Stimulated activated naive CD8-positive, alpha-beta T cell treated with anti-CD3 and anti-CD28 coated beads, Interleukin-15, Interleukin-2, amounts not matched to agents 100 ng/mL and 50 ng/mL, for 24 hours (primary cell): ENCODE data around the gene LGALS7.
"Not testable (repeated sequence)": the region's sequence is repeated elsewhere in the genome, so short reads cannot be mapped to it uniquely, and the experiment has no call there.

Experiments used
- H3K27ac Mint-ChIP-seq: one replicate; pipeline ENCODE4 v1.8.0; 2021; ENCODE audit warnings: mild to moderate bottlenecking, mixed read lengths
- H3K27me3 Mint-ChIP-seq: one replicate; pipeline ENCODE4 v1.8.0; 2021; ENCODE audit warnings: mixed read lengths
- H3K36me3 Mint-ChIP-seq: one replicate; pipeline ENCODE4 v1.8.0; 2021; ENCODE audit warnings: low read depth, mixed read lengths
- H3K4me1 Mint-ChIP-seq: one replicate; pipeline ENCODE4 v1.8.0; 2021; ENCODE audit warnings: low read depth, mixed read lengths
- H3K4me3 Mint-ChIP-seq: one replicate; pipeline ENCODE4 v1.8.0; 2021; ENCODE audit warnings: mild to moderate bottlenecking, mixed read lengths
- H3K9me3 Mint-ChIP-seq: one replicate; pipeline ENCODE4 v1.8.0; 2021; ENCODE audit warnings: mixed read lengths

Gene LGALS7

DNA sequence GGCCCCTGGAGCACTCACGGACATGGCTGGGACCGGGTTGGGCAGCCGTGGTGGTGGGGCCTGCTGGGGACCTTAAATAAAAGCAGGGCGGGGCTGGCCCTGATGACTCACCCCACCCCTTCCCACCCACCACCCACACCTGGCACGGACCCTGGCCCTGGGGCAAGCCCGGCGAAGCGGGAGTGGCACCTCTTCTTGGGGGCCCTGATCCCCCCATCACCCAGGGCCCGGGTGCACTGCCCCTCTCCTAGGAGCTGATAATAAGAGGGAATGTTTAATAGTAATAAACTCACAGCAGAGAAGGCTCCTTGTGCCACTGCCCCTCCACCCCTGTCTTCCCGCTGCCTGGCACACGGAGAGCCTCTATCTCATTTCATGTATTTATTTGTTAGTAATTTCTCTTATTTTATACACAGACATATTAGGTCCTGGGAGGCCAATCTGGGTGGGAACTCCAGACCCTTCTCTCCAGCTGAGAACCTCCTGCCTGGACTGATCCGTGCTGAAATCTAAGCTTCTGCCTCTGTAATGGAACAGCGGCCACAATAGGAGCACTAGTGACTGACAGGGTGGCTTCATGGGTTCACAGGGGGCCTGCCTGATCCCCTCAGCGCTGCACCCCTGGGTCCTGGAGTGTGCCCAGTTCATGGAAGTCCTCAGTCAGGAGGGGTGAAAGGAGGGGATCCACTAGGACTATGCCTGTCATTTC lies at the start of gene LGALS7:
Gene LGALS7, minus strand, starts transcription at position 49 of the 709 bp plus-strand sequence. Its CDS starts 25 bp downstream, at position 24.
- Mint-ChIP-seq H3K27me3 (no peaks in the 10 kb centered on the region), H3K9me3 (no peaks in the 10 kb centered on the region), H3K36me3 (no peaks in the 10 kb centered on the region), H3K4me3 (no peak within 1 kb of the TSS), H3K4me1 (peaks cover 5% of the 10 kb centered on the region), H3K27ac (no peak within 1 kb of the TSS)

DNA sequence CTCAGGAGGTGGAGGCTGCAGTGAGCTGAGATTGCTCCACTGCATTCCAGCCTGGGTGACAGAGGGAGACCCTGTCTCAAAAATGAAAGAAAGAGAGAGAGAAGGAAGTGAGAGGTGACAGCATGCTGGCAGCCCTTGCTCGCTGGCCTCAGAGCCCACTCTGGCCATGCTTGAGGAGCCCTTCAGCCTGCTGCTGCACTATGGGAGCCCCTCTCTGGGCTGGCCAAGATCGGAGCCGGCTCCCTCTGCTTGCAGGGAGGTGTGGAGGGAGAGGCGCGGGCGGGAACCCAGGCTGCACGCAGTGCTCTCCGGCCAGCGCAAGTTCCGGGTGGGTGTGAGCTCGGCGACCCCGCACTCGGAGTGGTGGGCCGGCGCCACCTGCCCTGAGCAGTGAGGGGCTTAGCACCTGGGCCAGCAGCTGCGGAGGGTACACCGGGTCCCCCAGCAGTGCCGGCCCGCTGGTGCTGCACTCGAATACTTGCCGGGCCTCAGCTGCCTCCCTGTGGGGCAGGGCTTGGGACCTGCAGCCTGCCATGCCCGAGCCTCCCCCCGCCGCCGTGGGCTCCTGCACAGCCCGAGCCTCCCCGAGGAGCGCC lies 48.0 kb upstream of the LGALS7 start:
- H3K9me3 Mint-ChIP-seq, H3K4me1 Mint-ChIP-seq, H3K4me3 Mint-ChIP-seq, H3K27ac Mint-ChIP-seq, H3K27me3 Mint-ChIP-seq: not testable (repeated sequence)
- H3K36me3 Mint-ChIP-seq = peaks cover 29% of the 10 kb centered on the region

DNA sequence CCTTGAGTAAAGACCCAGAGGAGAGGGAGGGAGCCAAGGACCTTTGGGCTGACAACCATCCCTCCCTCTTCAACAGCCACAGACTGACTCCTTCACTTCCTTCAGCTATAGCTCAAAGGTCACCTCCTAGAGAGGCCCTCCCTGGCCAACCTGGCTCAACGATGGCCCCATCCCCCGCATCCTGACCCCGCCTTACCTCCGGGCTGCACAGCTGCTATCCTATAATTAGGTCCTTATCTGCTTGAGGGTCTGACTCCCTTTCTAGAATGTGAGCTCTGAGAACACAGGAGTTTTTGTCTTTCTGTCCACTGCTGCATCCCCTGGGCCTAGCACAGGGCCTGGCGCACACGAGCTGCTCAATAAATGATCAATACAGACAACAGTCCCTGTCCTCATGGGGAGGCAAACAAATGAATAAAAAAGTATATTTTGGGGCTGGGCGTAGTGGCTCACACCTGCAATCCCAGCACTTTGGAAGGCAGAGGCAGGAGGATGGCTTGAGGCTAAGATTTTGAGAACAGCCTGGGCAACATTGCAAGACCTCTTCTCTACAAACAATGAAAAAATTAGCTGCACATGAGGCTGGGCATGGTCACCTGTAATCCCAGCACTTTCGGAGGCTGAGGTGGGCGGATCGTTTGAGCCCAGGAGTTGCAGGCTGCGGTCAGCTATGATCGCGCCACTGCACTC lies 46.1 kb upstream of the LGALS7 start:
- Mint-ChIP-seq H3K4me3 (no peak overlapping the region), H3K27me3 (no peaks in the 10 kb centered on the region), H3K36me3 (peaks cover 38% of the 10 kb centered on the region), H3K4me1 (peaks cover 3% of the 10 kb centered on the region), H3K27ac (no peak overlapping the region), H3K9me3 (no peaks in the 10 kb centered on the region)

DNA sequence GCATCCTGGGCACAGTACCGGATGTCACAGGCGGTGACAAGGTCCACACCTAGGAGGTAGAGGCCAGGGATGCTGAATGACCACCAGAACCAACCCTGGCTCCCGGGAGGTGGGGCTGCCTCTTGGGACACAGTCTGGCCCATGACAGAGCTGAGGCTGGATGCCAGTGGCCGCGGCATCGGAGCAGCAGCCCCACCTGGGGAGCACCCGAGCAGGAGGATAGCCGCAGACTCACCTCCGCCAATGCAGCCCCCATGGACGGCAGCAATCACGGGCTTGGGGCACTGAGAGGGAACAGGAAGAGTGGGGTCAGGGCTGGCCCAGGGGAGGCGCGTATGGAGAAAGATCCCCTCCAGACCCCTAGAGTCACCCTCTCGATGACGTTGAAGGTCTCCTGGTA lies 43.8 kb upstream of the LGALS7 start:
- no peak overlapping the region for H3K27ac Mint-ChIP-seq
- peaks cover 3% of the 10 kb centered on the region for H3K4me1 Mint-ChIP-seq
- H3K36me3 Mint-ChIP-seq = peaks cover 26% of the 10 kb centered on the region
- H3K27me3 Mint-ChIP-seq = no peaks in the 10 kb centered on the region
- H3K9me3 Mint-ChIP-seq = no peaks in the 10 kb centered on the region
- H3K4me3 Mint-ChIP-seq = no peak overlapping the region

DNA sequence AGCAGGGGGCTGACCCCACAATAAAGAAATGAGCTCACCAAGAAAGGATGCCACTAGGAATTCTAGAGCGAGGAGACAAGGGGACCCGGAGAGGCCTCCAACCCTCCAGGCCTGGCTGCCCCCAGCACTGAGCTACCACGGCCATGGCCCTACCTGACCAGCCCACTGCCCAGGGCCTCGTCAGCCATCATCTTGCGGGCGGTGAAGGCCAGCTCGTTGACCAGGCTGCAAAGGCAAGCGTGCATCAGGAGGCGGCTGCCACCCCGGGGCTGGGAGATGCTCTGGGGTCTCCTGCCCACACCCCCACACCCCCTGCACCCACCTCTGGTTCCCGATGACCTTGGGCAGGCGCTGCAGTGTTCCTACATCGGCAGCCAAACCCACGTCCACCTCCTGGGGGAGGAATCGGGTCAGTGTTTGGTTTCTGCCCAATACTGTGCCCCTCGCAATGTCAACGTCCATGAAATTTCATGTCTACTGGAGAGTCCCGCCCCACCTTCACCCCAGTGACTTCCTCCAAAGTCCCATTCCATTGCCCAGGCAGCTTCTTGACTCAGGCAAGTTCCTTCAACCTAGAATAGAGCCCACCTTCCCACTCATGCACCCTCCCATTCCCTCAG lies 42.9 kb upstream of the LGALS7 start:
- Mint-ChIP-seq H3K4me1 (peaks cover 3% of the 10 kb centered on the region), H3K36me3 (peaks cover 22% of the 10 kb centered on the region), H3K4me3 (no peak overlapping the region), H3K27me3 (no peaks in the 10 kb centered on the region), H3K27ac (no peak overlapping the region), H3K9me3 (no peaks in the 10 kb centered on the region)

DNA sequence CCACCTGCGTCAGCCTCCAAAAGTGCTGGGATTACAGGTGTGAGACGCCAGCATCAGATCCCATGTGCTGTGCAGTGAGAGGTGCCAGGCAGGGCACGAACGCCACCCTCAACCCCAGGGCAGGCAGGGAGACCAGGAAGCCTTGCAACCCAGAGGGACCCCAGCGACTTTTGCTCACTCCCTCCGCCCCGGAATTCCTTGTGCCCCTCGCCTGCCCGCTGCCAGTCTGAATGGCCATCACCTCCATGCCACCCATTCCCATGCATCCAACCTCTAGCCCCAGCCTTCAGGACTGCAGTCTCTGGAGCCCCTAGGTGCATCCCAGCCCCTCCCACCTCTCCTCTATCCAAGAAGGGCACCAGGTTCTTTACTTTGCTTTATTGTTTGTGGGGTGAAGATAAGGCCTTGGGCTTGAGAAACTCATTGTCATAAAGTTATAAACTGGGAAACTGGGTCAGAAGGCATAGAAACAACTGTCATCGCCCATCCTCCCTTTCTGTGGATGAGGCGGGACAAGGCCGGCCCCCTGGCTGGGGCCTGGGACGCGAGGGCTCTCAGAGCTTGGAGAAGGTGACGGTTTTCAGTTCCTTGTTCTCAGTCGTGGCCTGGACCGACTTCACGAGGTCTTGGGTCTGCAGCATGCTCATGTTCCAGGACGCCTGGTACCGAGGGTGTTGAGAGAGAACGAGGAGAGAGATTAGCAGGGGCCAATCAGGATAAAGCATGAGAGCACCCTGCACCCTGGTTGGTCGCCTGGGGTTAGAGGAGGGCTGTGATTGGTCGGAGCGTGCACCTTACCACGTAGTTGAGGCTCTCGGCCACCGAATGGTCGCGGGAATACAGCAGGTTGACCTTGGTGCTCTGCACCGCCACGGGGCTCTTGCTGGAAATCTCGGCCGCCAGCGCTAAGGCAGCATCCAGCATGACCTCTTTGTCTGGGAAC lies 42.0 kb upstream of the LGALS7 start:
- Mint-ChIP-seq H3K36me3 (peaks cover 15% of the 10 kb centered on the region), H3K27me3 (no peaks in the 10 kb centered on the region), H3K4me1 (peaks cover 3% of the 10 kb centered on the region), H3K4me3 (no peak overlapping the region), H3K27ac (no peak overlapping the region), H3K9me3 (no peaks in the 10 kb centered on the region)

DNA sequence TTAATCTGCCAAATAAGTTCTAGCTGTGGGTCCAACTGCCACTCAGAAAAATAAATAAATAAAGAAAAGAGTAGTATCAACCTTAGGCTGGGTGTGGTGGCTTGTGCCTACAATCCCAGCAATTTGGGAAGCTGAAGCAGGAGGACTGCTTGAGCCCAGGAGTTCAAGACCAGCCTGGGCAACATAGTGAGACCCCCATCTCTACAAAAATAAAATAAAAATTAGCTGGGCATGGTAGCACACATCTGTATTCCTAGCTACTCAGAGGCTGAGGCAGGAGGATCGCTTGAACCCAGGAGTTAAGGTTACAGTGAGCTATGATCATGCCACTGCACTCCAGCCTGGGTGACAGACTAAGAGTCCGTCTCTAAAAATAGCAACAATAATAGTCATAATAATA lies 40.6 kb upstream of the LGALS7 start:
- H3K9me3 Mint-ChIP-seq, H3K4me1 Mint-ChIP-seq, H3K4me3 Mint-ChIP-seq, H3K27ac Mint-ChIP-seq, H3K27me3 Mint-ChIP-seq: not testable (repeated sequence)
- peaks cover 15% of the 10 kb centered on the region for H3K36me3 Mint-ChIP-seq

DNA sequence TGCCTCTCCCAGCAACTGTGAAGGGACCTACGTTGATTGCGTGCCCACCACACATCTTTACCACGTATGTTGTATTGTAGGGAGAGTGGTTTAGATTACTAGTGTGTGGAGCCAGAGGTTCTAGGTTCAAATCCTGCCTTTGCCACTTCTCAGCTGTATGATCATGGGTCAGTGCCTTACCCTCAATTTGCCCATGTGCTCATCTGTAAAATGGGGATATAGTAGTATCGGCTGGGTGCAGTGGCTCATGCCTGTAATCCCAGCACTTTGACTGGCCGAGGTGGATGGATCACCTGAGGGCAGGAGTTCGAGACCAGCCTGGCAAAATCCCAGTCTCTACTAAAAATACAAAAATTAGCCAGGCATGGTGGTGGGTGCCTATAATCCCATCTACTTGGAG lies 40.0 kb upstream of the LGALS7 start:
- H3K4me1 Mint-ChIP-seq = no peaks in the 10 kb centered on the region
- no peaks in the 10 kb centered on the region for H3K27me3 Mint-ChIP-seq
- no peaks in the 10 kb centered on the region for H3K9me3 Mint-ChIP-seq
- peaks cover 15% of the 10 kb centered on the region for H3K36me3 Mint-ChIP-seq
- H3K27ac Mint-ChIP-seq = no peak overlapping the region
- H3K4me3 Mint-ChIP-seq = no peak overlapping the region

DNA sequence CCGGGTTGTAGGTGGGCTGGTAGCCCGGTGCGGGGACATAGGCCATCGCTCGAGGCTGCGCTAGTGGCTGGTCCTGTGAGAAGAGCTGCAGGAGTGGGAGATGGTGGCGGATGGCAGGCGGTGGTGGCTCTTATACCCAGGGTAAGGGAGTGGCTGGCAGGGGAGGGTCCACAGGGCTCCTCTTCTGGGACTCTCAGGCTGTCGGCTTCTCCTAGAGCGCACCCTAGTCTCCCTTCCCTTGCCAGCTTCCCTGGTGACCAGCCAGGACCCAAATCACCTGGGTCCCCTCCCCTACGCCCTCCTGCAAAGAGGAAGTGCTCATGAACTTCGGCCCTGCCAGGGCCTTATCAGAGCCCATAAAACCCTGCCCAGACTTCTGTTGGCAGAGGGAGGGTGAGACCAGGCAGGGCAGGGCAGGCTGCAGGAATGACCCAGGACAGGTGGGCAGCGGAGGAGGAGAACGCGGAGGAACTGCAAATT lies 39.6 kb upstream of the LGALS7 start, which contains the start of gene LGALS4:
Gene LGALS4, minus strand, starts transcription at position 105 of the 480 bp plus-strand sequence. Its CDS starts 59 bp downstream, at position 46.
- no peak within 1 kb of the TSS for H3K27ac Mint-ChIP-seq

DNA sequence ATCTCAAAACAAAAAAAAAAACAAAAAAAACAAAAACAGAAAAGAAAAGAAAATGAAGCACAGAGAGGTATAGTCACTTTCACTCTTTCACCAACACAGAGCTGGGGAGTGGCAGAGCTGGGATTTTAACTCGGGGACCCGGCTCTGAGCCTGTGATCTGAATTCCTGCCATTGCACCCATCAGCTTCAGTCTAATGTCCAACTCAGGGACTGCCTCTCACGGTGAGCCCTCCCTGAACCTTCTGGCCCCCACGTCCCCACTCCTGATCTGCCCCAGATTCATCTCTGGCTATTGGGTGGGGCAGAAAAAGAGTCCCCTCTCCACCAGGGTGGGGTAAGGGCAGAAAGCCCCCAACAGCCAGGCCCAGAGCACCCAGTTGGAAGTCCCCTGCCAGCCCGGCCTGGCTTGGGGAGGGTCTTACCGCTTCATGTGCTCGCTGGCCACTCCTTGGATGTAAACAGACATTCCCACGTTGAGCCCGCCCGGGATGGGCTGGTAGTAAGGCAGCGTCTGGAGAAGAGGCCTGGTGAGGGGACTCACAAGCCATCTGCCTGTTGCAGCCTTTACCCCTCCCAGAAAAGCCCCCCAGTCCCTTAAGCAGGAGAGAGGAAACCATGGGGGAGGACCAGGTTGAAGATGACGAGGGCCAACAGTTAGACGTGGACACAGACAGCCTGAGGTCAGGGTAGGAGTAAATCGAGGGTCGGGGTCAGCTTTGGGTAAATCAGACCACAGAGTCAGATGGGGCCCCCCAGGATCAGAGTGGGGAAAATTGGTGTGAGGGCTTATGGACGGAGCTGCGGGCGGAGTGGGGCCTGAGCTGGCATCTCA lies 38.9 kb upstream of the LGALS7 start:
- peaks cover 15% of the 10 kb centered on the region for H3K36me3 Mint-ChIP-seq
- no peaks in the 10 kb centered on the region for H3K9me3 Mint-ChIP-seq
- no peaks in the 10 kb centered on the region for H3K4me1 Mint-ChIP-seq
- no peaks in the 10 kb centered on the region for H3K27me3 Mint-ChIP-seq
- H3K4me3 Mint-ChIP-seq = no peak overlapping the region
- no peak overlapping the region for H3K27ac Mint-ChIP-seq

More for the DNA sequence above, 39.6 kb upstream of the LGALS7 start, which contains the start of gene LGALS4:
- Mint-ChIP-seq H3K4me3 (no peak within 1 kb of the TSS), H3K4me1 (no peaks in the 10 kb centered on the region), H3K36me3 (peaks cover 15% of the 10 kb centered on the region), H3K9me3 (no peaks in the 10 kb centered on the region), H3K27me3 (no peaks in the 10 kb centered on the region)

DNA sequence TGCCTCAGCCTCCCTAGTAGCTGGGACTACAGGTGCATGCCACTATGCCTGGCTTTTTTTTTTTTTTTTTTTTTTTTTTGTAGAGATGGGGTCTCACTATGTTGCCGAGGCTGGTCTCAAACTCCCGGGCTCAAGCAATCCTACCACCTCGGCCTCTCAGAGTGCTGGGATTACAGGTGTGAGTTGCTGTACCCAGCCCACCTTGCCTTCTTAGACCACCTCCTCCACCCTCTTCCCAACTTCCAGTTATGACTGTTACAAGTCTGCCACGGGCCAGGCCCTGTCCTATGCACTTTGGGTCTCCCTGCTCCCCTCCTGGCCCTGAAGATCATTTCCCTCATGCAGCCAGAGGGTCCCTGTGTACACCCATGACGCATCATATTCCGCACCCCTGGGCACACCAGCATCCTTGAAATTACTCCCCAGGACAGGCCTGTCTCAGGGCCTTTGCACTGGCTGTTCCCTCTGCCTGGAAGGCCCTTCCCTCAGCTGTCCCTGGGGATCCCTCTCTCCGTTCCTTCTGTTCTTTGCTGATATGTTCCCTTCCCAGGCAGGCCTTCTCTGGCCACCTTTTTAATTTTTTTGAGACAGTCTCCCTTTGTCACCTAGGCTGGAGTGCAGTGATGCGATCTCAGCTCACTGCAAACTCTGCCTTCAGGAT lies 36.4 kb upstream of the LGALS7 start:
- H3K27me3 Mint-ChIP-seq = no peaks in the 10 kb centered on the region
- H3K4me3 Mint-ChIP-seq = no peak overlapping the region
- H3K4me1 Mint-ChIP-seq = peaks cover 4% of the 10 kb centered on the region
- no peaks in the 10 kb centered on the region for H3K9me3 Mint-ChIP-seq
- no peaks in the 10 kb centered on the region for H3K36me3 Mint-ChIP-seq
- H3K27ac Mint-ChIP-seq = no peak overlapping the region

DNA sequence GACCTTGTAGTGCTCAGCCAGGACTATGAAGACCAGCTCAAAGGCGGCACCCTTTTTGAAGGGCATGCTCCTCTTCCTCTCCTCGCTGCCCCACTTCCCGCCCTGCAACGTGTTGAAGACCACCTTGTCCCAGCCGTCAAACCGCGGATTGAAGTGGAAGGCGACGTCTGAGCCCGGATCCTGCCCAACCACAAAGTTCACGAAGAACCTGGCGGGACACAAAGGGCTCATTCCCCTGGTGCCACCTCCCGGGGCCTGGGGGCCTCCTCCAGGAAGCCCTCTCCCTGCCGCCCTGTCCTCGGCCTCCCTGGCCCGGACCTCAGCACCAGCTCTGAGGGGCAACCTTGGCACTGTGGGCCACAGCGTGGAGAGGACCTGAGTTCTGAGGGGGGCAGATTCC lies 35.4 kb upstream of the LGALS7 start:
- Mint-ChIP-seq H3K27me3 (no peaks in the 10 kb centered on the region), H3K36me3 (no peaks in the 10 kb centered on the region), H3K9me3 (no peaks in the 10 kb centered on the region), H3K27ac (no peak overlapping the region), H3K4me1 (peaks cover 4% of the 10 kb centered on the region), H3K4me3 (no peak overlapping the region)

DNA sequence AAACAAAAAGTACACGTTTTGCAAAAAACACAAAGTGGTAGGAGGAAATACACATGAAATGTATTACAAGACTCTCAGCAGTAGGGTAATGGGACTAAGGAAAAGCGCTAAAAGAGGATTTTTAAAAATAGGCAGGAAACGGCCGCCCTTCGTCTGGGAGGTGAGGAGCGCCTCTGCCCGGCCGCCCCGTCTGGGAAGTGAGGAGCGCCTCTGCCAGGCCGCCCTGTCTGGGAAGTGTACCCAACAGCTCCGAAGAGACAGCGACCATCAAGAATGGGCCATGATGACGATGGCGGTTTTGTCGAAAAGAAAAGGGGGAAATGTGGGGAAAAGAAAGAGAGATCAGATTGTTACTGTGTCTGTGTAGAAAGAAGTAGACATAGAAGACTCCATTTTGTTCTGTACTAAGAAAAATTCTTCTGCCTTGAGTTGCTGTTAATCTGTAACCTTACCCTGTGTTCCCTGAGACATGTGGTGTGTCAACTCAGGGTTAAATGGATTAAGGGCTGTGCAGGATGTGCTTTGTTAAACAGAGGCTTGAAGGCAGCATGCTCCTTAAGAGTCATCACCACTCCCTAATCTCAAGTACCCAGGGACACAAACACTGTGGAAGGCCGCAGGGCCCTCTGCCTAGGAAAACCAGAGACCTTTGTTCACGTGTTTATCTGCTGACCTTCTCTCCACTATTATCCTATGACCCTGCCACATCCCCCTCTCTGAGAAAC lies 34.2 kb upstream of the LGALS7 start:
- not testable (repeated sequence) for H3K27ac Mint-ChIP-seq, H3K4me3 Mint-ChIP-seq, H3K4me1 Mint-ChIP-seq, H3K9me3 Mint-ChIP-seq, H3K27me3 Mint-ChIP-seq, H3K36me3 Mint-ChIP-seq
